Thyroid gland (tissue), 4 donors: ENCODE measurements around the gene DNAH14.

ENCODE experiments used
- POLR2A ChIP-seq, 2 donors: fragments of 450-650 bp; IDR thresholded peaks; one replicate each; pipeline ENCODE4 v1.6.1; 2017; ENCODE audit warnings: antibody characterized with exemption in 2 of 2, mild to moderate bottlenecking in 2 of 2, moderate library complexity in 1 of 2
- TF ChIP-seq, protein P1 (sequence below), 6 experiments: fragments of 200-600 bp in 3 of 6; fragments of 450-650 bp in 3 of 6; sonication (generic) in 3 of 6; IDR thresholded peaks; one replicate each; pipeline ENCODE4 v1.5.1; 2016 to 2019; ENCODE audit warnings: antibody characterized with exemption in 6 of 6, mild to moderate bottlenecking in 2 of 6, inconsistent platforms in 1 of 6, moderate library complexity in 1 of 6

GRCh38 chr1:225361176-225361575 lies 431.7 kb downstream of the DNAH14 start:
- TF ChIP-seq, protein P1, sequence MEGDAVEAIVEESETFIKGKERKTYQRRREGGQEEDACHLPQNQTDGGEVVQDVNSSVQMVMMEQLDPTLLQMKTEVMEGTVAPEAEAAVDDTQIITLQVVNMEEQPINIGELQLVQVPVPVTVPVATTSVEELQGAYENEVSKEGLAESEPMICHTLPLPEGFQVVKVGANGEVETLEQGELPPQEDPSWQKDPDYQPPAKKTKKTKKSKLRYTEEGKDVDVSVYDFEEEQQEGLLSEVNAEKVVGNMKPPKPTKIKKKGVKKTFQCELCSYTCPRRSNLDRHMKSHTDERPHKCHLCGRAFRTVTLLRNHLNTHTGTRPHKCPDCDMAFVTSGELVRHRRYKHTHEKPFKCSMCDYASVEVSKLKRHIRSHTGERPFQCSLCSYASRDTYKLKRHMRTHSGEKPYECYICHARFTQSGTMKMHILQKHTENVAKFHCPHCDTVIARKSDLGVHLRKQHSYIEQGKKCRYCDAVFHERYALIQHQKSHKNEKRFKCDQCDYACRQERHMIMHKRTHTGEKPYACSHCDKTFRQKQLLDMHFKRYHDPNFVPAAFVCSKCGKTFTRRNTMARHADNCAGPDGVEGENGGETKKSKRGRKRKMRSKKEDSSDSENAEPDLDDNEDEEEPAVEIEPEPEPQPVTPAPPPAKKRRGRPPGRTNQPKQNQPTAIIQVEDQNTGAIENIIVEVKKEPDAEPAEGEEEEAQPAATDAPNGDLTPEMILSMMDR (IDR thresholded peaks at IDR 0.05) = no peak
- no peak for TF ChIP-seq POLR2A (IDR thresholded peaks at IDR 0.05)
